ENCODE measurements around the gene SH3BP2.

The SH3BP2 gene

GRCh38 chr4:2792396-2792710 is 532 bp upstream of the SH3BP2 start:
- DNase-seq (ENCODE audit: extremely low read depth, low read depth) = no peak
- no peak overlapping the region for H3K4me3 ChIP-seq (replicated peaks; ENCODE audit: low read depth, low read length)
- no peak for TF ChIP-seq CTCF (IDR thresholded peaks at IDR 0.05; ENCODE audit: low read depth, low read length, missing control alignments)

DNA sequence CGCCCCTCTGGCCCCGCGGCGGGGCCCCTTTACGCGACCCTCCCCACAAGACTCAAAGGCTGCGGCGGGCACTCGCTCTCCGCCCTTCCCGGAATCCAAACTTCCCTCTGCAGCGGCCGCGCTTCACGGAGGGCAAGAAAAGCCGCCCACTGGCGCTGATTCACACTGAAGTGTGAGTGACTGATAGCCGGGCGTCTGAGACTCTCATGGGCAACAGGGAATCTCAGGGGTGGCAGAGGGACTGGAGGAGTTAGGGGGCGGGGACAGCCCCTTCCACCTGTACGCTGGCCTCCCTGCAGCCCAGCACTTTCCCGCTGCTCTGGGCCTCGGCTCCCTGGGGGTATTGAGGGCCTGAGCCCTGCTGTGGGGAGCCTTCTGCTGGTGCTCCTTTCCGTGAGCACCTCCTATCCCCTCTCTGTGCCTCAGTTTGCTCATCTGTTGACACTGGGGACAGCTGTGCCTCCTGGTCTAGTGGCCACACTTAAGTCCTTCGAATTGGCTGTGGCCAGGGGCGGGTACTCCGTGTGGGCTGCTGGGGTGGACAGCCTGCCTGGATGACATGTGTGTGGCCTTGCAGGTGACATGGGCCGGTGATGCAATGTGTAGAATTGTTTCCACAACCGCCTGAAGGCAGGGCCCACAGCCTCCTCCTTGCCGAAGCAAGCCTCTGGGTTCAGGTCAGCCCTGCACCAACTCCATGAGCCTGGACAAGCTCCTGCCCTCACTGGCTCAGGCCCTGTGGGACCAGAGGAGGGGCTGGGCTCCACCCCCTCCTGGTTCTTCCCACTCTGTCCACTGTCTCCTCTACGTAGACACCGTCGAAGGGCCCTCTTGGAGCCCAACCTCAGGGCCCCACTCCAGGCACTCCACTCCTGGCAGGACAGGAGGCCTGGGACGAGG is 951 bp downstream of the SH3BP2 start:
- TF ChIP-seq CTCF (IDR thresholded peaks at IDR 0.05; ENCODE audit: low read depth, low read length, missing control alignments) = no peak
- no peak for DNase-seq (ENCODE audit: extremely low read depth, low read depth)
- H3K4me3 ChIP-seq (replicated peaks; ENCODE audit: low read depth, low read length) = peak overlapping the region; percentile 49

DNA sequence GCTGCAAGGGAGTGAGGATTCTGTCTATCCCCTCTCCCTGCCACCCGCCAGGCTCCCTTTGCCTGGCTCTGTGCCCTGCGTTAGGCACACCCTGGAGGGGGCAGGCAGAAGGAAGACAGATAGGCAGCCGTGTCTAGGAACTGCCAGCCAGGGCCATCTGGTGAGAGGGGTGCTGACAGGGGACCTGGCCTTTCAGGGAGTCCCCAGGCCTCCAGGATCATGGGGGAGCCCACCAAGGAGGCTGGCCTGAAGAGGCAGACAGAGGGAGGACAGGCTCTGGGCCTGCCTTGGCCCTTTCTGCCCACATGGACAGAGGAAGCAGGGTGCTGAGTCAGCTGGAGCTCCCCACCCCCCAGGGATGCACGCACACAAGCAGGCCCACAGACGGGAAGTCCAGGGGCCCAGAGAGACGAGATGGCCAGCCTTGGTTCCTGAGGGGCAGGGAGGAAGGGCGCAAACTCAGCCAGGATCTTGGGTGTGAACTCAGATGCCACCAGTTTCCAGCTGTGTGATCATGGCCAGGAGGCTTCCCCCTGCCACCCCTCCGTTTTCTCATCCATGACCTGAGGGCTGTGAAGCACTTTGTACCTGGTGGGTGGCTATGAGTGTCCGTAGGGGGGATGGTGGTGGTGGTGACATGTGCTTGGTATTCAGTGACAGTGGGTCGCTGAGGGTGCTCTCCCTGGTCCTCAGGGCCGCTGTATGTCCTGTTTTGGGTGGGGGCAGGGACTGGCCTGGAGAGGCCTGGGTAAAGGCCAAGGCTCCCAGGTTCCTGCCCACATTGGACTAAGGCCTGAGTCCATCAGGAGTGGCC is 1.8 kb downstream of the SH3BP2 start:
- no peak for TF ChIP-seq CTCF (IDR thresholded peaks at IDR 0.05; ENCODE audit: low read depth, low read length, missing control alignments)
- no peak for DNase-seq (ENCODE audit: extremely low read depth, low read depth)
- no peak overlapping the region for H3K4me3 ChIP-seq (replicated peaks; ENCODE audit: low read depth, low read length)

GRCh38 chr4:2795300-2795892 is 2.5 kb downstream of the SH3BP2 start:
- no peak overlapping the region for H3K4me3 ChIP-seq (replicated peaks; ENCODE audit: low read depth, low read length)
- DNase-seq (ENCODE audit: extremely low read depth, low read depth) = no peak
- no peak for TF ChIP-seq CTCF (IDR thresholded peaks at IDR 0.05; ENCODE audit: low read depth, low read length, missing control alignments)

DNA sequence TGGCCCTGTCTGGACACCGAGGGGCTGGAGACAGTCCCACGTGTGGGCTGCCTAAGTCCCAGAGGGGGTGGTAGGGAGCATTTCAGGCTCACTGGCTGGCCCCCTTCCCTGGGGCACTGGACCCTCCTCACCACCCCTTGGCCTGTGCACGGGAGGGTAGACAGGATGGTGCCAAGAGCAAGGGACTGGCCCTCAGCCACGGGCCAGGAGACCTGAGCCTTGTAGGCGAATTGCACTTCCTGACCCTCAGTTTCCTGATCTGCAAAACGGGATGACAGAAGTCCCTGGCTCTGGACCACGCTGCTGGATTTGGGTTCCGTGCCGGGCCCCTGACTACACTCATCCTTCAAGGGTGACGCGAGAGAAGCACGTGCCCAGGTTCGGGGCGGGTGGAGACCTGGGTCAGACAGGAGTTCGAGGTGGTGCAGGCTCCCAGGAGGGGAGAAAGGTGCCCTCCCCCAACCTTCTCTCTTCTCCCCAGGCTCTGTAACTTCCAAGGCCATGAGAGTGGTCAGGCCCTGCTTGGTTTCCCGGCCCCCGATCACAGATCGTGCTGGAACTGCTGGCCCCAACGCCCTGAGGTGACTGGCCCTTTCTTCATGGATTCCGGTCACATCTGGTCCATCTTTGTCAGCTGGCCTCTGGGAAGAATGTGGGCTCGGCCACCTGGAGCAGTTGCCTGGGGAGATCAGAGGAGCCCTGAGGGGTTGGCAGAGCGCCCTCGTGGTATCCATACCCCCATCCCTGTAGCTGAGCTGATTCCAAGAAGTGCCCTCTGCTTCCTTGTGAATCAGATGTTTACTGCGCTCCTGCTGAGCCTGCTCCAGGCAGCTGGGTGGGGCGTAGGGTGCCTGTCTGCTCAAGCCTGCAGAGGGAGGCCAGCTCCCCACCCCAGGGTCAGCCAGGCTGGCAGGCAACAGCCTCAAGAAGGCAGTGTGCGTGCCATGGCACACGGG is 3.3 kb downstream of the SH3BP2 start:
- TF ChIP-seq CTCF (IDR thresholded peaks at IDR 0.05; ENCODE audit: low read depth, low read length, missing control alignments) = no peak
- H3K4me3 ChIP-seq (replicated peaks; ENCODE audit: low read depth, low read length) = no peak overlapping the region
- peak; percentile 72 for DNase-seq (ENCODE audit: extremely low read depth, low read depth)

All from HFF-Myc (cell line).